ENCODE results near the gene ADGRF1.
"Not testable (repeated sequence)": the region's sequence is repeated elsewhere in the genome, so short reads cannot be mapped to it uniquely, and the experiment has no call there.

ADGRF1 gene

GRCh38 chr6:47022191-47022590, 19.9 kb downstream of the ADGRF1 start:
- DNase-seq (ENCODE audit: low read depth, low spot score), result no peak

GRCh38 chr6:47019941-47020340, 22.2 kb downstream of the ADGRF1 start:
- no peak for DNase-seq (ENCODE audit: low read depth, low spot score)

GRCh38 chr6:47016909-47017308, 25.2 kb downstream of the ADGRF1 start:
- no peak for DNase-seq (ENCODE audit: low read depth, low spot score)

GRCh38 chr6:47016261-47016660, 25.9 kb downstream of the ADGRF1 start:
- no peak for DNase-seq (ENCODE audit: low read depth, low spot score)

GRCh38 chr6:47014401-47014800, 27.7 kb downstream of the ADGRF1 start:
- DNase-seq (ENCODE audit: low read depth, low spot score), result no peak

- DNase-seq (ENCODE audit: low read depth, low spot score), result no peak
Observed at GRCh38 chr6:47009583-47009982, 32.5 kb downstream of the ADGRF1 start.

GRCh38 chr6:47008397-47008763, 33.8 kb downstream of the ADGRF1 start:
- no peak for DNase-seq (ENCODE audit: low read depth, low spot score)

GRCh38 chr6:47007657-47008396, 34.3 kb downstream of the ADGRF1 start:
- DNase-seq (ENCODE audit: low read depth, low spot score), result no peak

- DNase-seq (ENCODE audit: low read depth, low spot score), result no peak
Observed at GRCh38 chr6:47005486-47005885, 36.6 kb downstream of the ADGRF1 start.

- no peak for DNase-seq (ENCODE audit: low read depth, low spot score)
Observed at GRCh38 chr6:47004463-47004862, 37.7 kb downstream of the ADGRF1 start.

GRCh38 chr6:47000842-47001241, 41.3 kb downstream of the ADGRF1 start:
- DNase-seq (ENCODE audit: low read depth, low spot score), result no peak

GRCh38 chr6:46998436-46999017, 43.6 kb downstream of the ADGRF1 start:
- DNase-seq (ENCODE audit: low read depth, low spot score), result no peak

- DNase-seq (ENCODE audit: low read depth, low spot score), result no peak
Observed at GRCh38 chr6:46997646-46998045, 44.5 kb downstream of the ADGRF1 start.

GRCh38 chr6:46996860-46997641, 45.1 kb downstream of the ADGRF1 start:
- DNase-seq (ENCODE audit: low read depth, low spot score), result no peak

- DNase-seq (ENCODE audit: low read depth, low spot score), result no peak
Observed at GRCh38 chr6:46994933-46995332, 47.2 kb downstream of the ADGRF1 start.

GRCh38 chr6:46993846-46994245, 48.3 kb downstream of the ADGRF1 start:
- DNase-seq (ENCODE audit: low read depth, low spot score), result no peak

GRCh38 chr6:46992391-46992790, 49.7 kb downstream of the ADGRF1 start:
- DNase-seq (ENCODE audit: low read depth, low spot score), result not testable (repeated sequence)

- not testable (repeated sequence) for DNase-seq (ENCODE audit: low read depth, low spot score)
Observed at GRCh38 chr6:46990818-46991510, 51.2 kb downstream of the ADGRF1 start.

- DNase-seq (ENCODE audit: low read depth, low spot score), result no peak
Observed at GRCh38 chr6:46990031-46990644, 52.0 kb downstream of the ADGRF1 start.

GRCh38 chr6:46989398-46989797, 52.7 kb downstream of the ADGRF1 start:
- DNase-seq (ENCODE audit: low read depth, low spot score), result no peak

- no peak for DNase-seq (ENCODE audit: low read depth, low spot score)
Observed at GRCh38 chr6:46985943-46986342, 56.2 kb downstream of the ADGRF1 start.

- DNase-seq (ENCODE audit: low read depth, low spot score), result no peak
Observed at GRCh38 chr6:46983007-46983411, 59.1 kb downstream of the ADGRF1 start.
